IgD-negative memory B cell (primary cell): ENCODE data around the gene ILDR2. TPM values are rescaled to one million over a fixed set of nuclear protein-coding genes. Genes with fewer than 3 reads are reported as not detected.
A peak's percentile ranks its signal among the peaks of the same experiment; 100 is the strongest.

Experiments used
- H3K27ac Mint-ChIP-seq, 3 donors: one replicate each; pipeline ENCODE4 v1.8.0; 2020 to 2022; ENCODE audit warnings: mild to moderate bottlenecking in 3 of 3, mixed read lengths in 3 of 3, moderate library complexity in 1 of 3
- H3K27me3 Mint-ChIP-seq: one replicate; pipeline ENCODE4 v1.8.0; 2021; ENCODE audit warnings: mixed read lengths
- H3K36me3 Mint-ChIP-seq: one replicate; pipeline ENCODE4 v1.8.0; 2020; ENCODE audit warnings: mild to moderate bottlenecking, mixed read lengths
- H3K4me1 Mint-ChIP-seq, 3 donors: one replicate each; pipeline ENCODE4 v1.8.0; 2020 to 2022; ENCODE audit warnings: mixed read lengths in 3 of 3, mild to moderate bottlenecking in 1 of 3
- H3K4me3 Mint-ChIP-seq, 4 donors: one replicate each; pipeline ENCODE4 v1.8.0; 2020 to 2022; ENCODE audit warnings: mild to moderate bottlenecking in 4 of 4, mixed read lengths in 4 of 4, moderate library complexity in 3 of 4
- H3K9me3 Mint-ChIP-seq, 3 donors: one replicate each; pipeline ENCODE4 v1.8.0; 2020 to 2021; ENCODE audit warnings: mixed read lengths in 3 of 3, mild to moderate bottlenecking in 1 of 3
- polyA plus RNA-seq: library from polyadenylated mRNA; unstranded; fragments of 300-500 nt; fragmentation: Illumina TruSeq; gene quantifications from one replicate; pipeline ENCODE4 v1.2.3, GENCODE V29; 2021

ILDR2 gene
- polyA plus RNA-seq, 1 donor from 2014 or later: not detected

GRCh38 chr1:166950156-166950555 is 25.2 kb downstream of the ILDR2 start:
- no peak overlapping the region for H3K27ac Mint-ChIP-seq
- no peak overlapping the region for H3K4me3 Mint-ChIP-seq
- peaks cover 28% of the 10 kb centered on the region for H3K27me3 Mint-ChIP-seq
- peaks cover 3% of the 10 kb centered on the region for H3K36me3 Mint-ChIP-seq
- H3K9me3 Mint-ChIP-seq: no peaks in the 10 kb centered on the region
- no peaks in the 10 kb centered on the region for H3K4me1 Mint-ChIP-seq

DNA sequence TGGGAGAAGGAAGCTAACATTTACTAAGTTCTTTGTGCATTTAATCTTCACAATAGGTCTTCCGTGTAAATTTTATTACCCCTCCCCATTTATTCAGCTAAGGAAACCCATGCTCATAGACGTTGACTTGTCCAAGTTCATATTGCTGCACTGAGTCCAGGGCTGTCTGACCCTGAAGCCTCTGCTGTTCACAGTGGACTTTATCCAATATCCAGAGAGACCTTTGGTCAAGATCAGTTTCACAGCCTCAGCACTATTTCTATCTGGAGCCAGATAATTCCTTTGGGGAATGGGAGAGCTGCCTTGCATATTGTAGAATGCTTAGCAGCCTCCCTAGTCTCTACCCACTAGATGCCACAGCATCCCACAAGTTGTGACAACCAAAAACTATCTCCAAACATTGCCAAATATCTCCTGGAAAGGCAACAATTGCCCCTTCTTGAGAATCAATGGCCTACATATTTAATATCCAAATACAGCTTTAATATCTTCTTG is 26.4 kb downstream of the ILDR2 start:
- H3K36me3 Mint-ChIP-seq: peaks cover 3% of the 10 kb centered on the region
- peaks cover 28% of the 10 kb centered on the region for H3K27me3 Mint-ChIP-seq
- H3K27ac Mint-ChIP-seq: no peak overlapping the region

DNA sequence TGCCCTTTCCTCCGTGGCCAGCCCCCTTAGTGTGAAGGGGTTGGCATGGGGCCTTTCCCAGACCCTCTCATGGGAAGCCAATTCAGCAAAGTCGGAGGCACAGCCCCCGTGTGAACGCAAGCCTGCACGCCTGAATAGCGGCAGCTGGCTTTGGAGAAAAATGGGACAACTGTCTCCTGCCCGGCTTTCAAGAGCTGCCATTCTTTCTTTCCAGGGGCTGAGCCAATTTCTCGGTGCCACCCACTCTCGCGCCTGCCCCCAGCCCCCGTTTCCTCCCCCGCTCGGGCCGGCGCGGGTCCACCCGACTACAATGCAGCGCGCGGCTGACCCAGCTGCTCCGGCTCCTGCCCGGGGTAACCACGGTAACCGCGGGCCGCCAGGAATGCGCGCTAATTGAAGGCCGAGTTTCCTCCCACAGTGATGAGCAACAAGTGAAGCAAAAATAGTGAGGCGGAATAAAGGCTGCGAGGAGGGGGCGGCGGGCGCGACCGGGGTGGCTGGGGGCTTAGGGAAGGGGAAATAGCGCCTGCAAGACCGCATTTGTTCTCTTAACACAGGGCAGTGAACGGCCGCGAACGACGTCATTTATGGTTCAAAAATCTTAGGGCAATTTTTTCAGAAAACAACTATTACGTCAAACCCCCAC is 27.8 kb downstream of the ILDR2 start:
- H3K36me3 Mint-ChIP-seq: peaks cover 3% of the 10 kb centered on the region
- no peaks in the 10 kb centered on the region for H3K4me1 Mint-ChIP-seq
- no peak overlapping the region for H3K27ac Mint-ChIP-seq
- H3K4me3 Mint-ChIP-seq: peak overlapping the region in 2 of 4 donors; percentile 3 to 40
- H3K27me3 Mint-ChIP-seq: peaks cover 32% of the 10 kb centered on the region
- H3K9me3 Mint-ChIP-seq: no peaks in the 10 kb centered on the region

More for the DNA sequence above, 26.4 kb downstream of the ILDR2 start:
- Mint-ChIP-seq H3K4me1 (no peaks in the 10 kb centered on the region), H3K4me3 (no peak overlapping the region), H3K9me3 (no peaks in the 10 kb centered on the region)

- no peak overlapping the region for H3K4me3 Mint-ChIP-seq
- peaks cover 2% of the 10 kb centered on the region for H3K36me3 Mint-ChIP-seq
- H3K9me3 Mint-ChIP-seq: no peaks in the 10 kb centered on the region
- no peaks in the 10 kb centered on the region for H3K4me1 Mint-ChIP-seq
- H3K27ac Mint-ChIP-seq: no peak overlapping the region
- peaks cover 27% of the 10 kb centered on the region for H3K27me3 Mint-ChIP-seq
Measured at GRCh38 chr1:166944186-166944967, 31.0 kb downstream of the ILDR2 start.

DNA sequence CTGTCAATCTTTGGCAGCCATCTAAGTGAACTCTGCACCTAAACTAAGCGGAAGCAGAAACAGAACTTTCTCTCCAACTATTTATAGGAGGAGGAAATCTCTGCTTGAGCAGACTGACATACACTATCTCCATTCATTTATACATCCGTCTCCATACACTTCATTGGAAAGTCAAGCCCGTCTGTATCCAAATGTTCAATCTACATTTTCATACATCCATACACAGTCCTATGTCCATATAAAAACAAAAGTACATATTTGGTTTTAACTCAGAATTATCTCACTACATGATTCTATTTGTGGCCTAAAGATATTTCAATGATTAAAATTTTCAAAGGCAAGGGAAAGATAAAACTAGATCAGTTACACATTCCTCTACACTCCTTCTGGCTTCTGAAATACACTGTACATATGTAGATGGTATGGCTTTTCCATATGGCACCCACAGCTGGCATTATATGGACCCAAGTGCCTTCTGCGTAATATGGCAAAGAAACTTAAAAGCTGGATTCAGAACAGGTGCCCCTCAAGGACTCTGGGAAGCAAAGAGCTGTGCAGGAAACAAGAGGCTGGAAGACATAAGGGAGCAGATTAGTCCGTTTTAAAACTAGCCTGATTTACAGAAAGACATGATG is 35.5 kb downstream of the ILDR2 start:
- Mint-ChIP-seq H3K4me1 (no peaks in the 10 kb centered on the region), H3K27ac (no peak overlapping the region), H3K9me3 (no peaks in the 10 kb centered on the region), H3K27me3 (peaks cover 10% of the 10 kb centered on the region), H3K36me3 (no peaks in the 10 kb centered on the region), H3K4me3 (no peak overlapping the region)

DNA sequence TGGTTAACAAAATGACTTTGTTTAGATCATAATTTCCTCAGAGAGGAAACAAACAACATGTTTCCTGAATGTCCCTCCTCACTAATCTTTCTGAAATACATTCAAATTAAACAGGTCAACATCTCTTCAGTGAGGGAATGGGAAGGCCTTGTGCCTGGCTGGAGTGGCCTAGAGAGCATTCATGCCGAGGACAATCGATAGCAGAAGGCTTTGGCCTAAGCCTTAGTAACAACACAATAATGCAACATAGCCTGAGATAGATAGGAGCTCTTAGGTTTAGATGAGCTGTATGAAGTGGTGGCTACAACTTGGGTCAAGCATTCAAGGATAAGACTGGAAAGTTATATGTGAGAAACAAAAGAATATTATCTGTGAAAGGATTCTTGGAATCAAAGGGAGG is 37.4 kb downstream of the ILDR2 start:
- H3K4me3 Mint-ChIP-seq: no peak overlapping the region
- H3K27me3 Mint-ChIP-seq: peaks cover 9% of the 10 kb centered on the region
- H3K36me3 Mint-ChIP-seq: no peaks in the 10 kb centered on the region
- H3K27ac Mint-ChIP-seq: no peak overlapping the region
- no peaks in the 10 kb centered on the region for H3K9me3 Mint-ChIP-seq
- H3K4me1 Mint-ChIP-seq: no peaks in the 10 kb centered on the region

GRCh38 chr1:166937329-166937728 is 38.0 kb downstream of the ILDR2 start:
- Mint-ChIP-seq H3K27ac (no peak overlapping the region), H3K9me3 (no peaks in the 10 kb centered on the region), H3K4me3 (peak overlapping the region in 1 of 4 donors; percentile 49), H3K36me3 (no peaks in the 10 kb centered on the region), H3K4me1 (no peaks in the 10 kb centered on the region), H3K27me3 (peaks cover 9% of the 10 kb centered on the region)

DNA sequence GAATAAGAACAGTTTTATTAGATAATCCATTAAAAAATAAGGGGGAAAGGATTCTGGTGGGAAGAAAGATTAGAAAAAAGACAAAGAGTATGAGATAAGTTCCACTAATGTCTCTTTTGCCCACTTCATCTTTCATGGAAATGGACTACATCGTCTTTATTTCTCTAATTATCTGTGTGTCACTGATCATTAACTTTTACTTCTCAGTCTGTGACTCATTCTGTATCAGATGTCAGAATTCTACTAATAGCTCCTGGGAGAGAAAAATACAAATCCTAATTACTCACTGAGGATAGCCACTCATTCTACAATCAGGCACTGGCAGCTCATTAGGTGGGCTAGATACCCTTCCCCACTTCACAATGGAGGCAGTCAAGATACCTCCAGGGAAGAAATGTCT is 41.7 kb downstream of the ILDR2 start:
- Mint-ChIP-seq H3K27ac (no peak overlapping the region), H3K27me3 (peaks cover 5% of the 10 kb centered on the region), H3K36me3 (no peaks in the 10 kb centered on the region), H3K4me3 (no peak overlapping the region), H3K4me1 (peaks cover 0 to 3% (median 0%) of the 10 kb centered on the region in 3 donors), H3K9me3 (no peaks in the 10 kb centered on the region)

DNA sequence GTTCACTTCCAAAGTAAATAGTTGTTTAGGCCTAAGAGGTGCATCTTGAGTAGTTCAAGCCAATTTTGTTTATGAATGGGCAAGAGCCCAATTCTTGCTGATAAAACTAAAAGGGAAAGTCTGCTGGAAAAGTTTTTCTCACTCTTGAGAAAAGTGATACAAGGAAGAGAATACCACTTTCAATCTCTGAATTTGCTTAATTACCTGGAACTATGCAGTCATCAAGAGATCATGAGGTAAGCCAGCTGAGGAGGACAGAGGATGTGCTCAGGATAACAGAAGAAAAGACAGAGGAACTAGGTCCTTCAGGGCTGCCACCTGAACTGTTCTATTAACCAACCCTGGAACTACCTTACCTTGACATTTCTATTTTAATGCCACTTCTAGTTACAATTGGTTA is 42.2 kb downstream of the ILDR2 start:
- no peak overlapping the region for H3K27ac Mint-ChIP-seq
- no peaks in the 10 kb centered on the region for H3K9me3 Mint-ChIP-seq
- H3K4me3 Mint-ChIP-seq: no peak overlapping the region
- H3K4me1 Mint-ChIP-seq: peaks cover 0 to 3% (median 0%) of the 10 kb centered on the region in 3 donors
- H3K36me3 Mint-ChIP-seq: no peaks in the 10 kb centered on the region
- peaks cover 5% of the 10 kb centered on the region for H3K27me3 Mint-ChIP-seq

GRCh38 chr1:166929911-166930310 is 45.4 kb downstream of the ILDR2 start:
- H3K9me3 Mint-ChIP-seq: no peaks in the 10 kb centered on the region
- H3K27me3 Mint-ChIP-seq: peaks cover 3% of the 10 kb centered on the region
- H3K4me3 Mint-ChIP-seq: no peak overlapping the region
- H3K27ac Mint-ChIP-seq: no peak overlapping the region
- no peaks in the 10 kb centered on the region for H3K36me3 Mint-ChIP-seq
- peaks cover 1 to 6% (median 3%) of the 10 kb centered on the region in 3 donors for H3K4me1 Mint-ChIP-seq

GRCh38 chr1:166927701-166928100 is 47.6 kb downstream of the ILDR2 start:
- H3K36me3 Mint-ChIP-seq: no peaks in the 10 kb centered on the region
- no peak overlapping the region for H3K27ac Mint-ChIP-seq
- H3K4me1 Mint-ChIP-seq: peaks cover 2 to 9% (median 5%) of the 10 kb centered on the region in 3 donors
- no peaks in the 10 kb centered on the region for H3K9me3 Mint-ChIP-seq
- no peaks in the 10 kb centered on the region for H3K27me3 Mint-ChIP-seq
- H3K4me3 Mint-ChIP-seq: no peak overlapping the region

GRCh38 chr1:166925810-166926478 is 49.4 kb downstream of the ILDR2 start:
- Mint-ChIP-seq H3K9me3 (no peaks in the 10 kb centered on the region), H3K4me3 (no peak overlapping the region), H3K27ac (peak overlapping the region in 1 of 3 donors; percentile 16), H3K36me3 (no peaks in the 10 kb centered on the region), H3K4me1 (peaks cover 2 to 6% (median 5%) of the 10 kb centered on the region in 3 donors), H3K27me3 (peaks cover 3% of the 10 kb centered on the region)

- peaks cover 6% of the 10 kb centered on the region for H3K27me3 Mint-ChIP-seq
- no peaks in the 10 kb centered on the region for H3K9me3 Mint-ChIP-seq
- peak overlapping the region in 1 of 4 donors; percentile 60 for H3K4me3 Mint-ChIP-seq
- H3K27ac Mint-ChIP-seq: no peak overlapping the region
- H3K36me3 Mint-ChIP-seq: no peaks in the 10 kb centered on the region
- H3K4me1 Mint-ChIP-seq: peaks cover 2 to 9% (median 5%) of the 10 kb centered on the region in 3 donors
Measured at GRCh38 chr1:166924823-166925541, 50.4 kb downstream of the ILDR2 start.
